HEK293 (cell line): ENCODE results near the gene WIPF3.

Experiments used
- CTCF ChIA-PET: fragments of 350-600 bp; formaldehyde crosslinking; extraction: SDS; loops from one replicate; lab custom pipeline; 2021; ENCODE audit warnings: antibody characterized with exemption; lab: Yijun Ruan, JAX
- POLR2A ChIA-PET: fragments of 300-600 bp; formaldehyde crosslinking; extraction: SDS; loops from one replicate; lab custom pipeline; 2020; ENCODE audit warnings: antibody characterized with exemption, inconsistent platforms; lab: Yijun Ruan, JAX
- H3K27ac ChIP-seq: fragments of 200-500 bp; sonication (Bioruptor generic); 2 replicates; pipeline ENCODE4 v1.5.1; 2014; ENCODE audit warnings: low read depth, low read length, control low read depth, inconsistent platforms; ENCODE audit errors: extremely low read depth
- H3K36me3 ChIP-seq, 2 experiments: fragments of 200-500 bp in 1 of 2; sonication (Bioruptor generic) in 1 of 2; 1 replicate in 1 of 2; 2 replicates in 1 of 2; pipeline ENCODE4 v1.5.1; 2014 to 2017; ENCODE audit warnings: inconsistent platforms in 2 of 2, low read length in 2 of 2; ENCODE audit not compliant: control insufficient read depth in 2 of 2, insufficient read depth in 1 of 2
- H3K4me1 ChIP-seq: fragments of 200-500 bp; sonication (Bioruptor generic); 2 replicates; pipeline ENCODE4 v1.5.1; 2014; ENCODE audit warnings: mild to moderate bottlenecking, low read length, inconsistent platforms; ENCODE audit not compliant: control insufficient read depth, insufficient read depth
- H3K4me3 ChIP-seq: 2 replicates; pipeline ENCODE4 v1.5.1; 2011; ENCODE audit warnings: low read depth, mild to moderate bottlenecking, control low read depth, low read length, moderate library complexity
- H3K9me3 ChIP-seq: fragments of 200-500 bp; sonication (Bioruptor generic); 2 replicates; pipeline ENCODE4 v1.5.1; 2014; ENCODE audit warnings: low read depth, low read length, inconsistent platforms; ENCODE audit not compliant: control insufficient read depth, insufficient read depth
- BCL11B ChIP-seq: fragments of 450-650 bp; formaldehyde crosslinking; IDR thresholded peaks from 2 replicates; pipeline ENCODE4 v1.5.1; 2016; ENCODE audit warnings: low read depth, missing biosample characterization, missing genetic modification characterization
- HOXC10 ChIP-seq: sonication (generic); formaldehyde crosslinking; IDR thresholded peaks from 2 replicates; pipeline ENCODE4 v1.8.1; 2023; ENCODE audit warnings: mild to moderate bottlenecking, missing genetic modification reagents
- PATZ1 ChIP-seq: fragments of 450-650 bp; formaldehyde crosslinking; IDR thresholded peaks from 2 replicates; pipeline ENCODE4 v1.5.1; 2016; ENCODE audit warnings: missing biosample characterization, missing genetic modification characterization
- SCRT1 ChIP-seq: fragments of 450-650 bp; formaldehyde crosslinking; IDR thresholded peaks from 2 replicates; pipeline ENCODE4 v1.5.1; 2016; ENCODE audit warnings: missing biosample characterization, missing genetic modification characterization, borderline replicate concordance
- ZBTB17 ChIP-seq: fragments of 450-650 bp; formaldehyde crosslinking; IDR thresholded peaks from 2 replicates; pipeline ENCODE4 v1.5.1; 2016; ENCODE audit warnings: missing biosample characterization, missing genetic modification characterization
- ZNF133 ChIP-seq: fragments of 450-650 bp; formaldehyde crosslinking; IDR thresholded peaks from 2 replicates; pipeline ENCODE4 v1.5.1; 2016; ENCODE audit warnings: missing biosample characterization, missing genetic modification characterization
- ZNF138 ChIP-seq: fragments of 450-650 bp; formaldehyde crosslinking; IDR thresholded peaks from 2 replicates; pipeline ENCODE4 v1.5.1; 2016; ENCODE audit warnings: missing biosample characterization, missing genetic modification characterization, borderline replicate concordance
- ZNF155 ChIP-seq: fragments of 450-650 bp; formaldehyde crosslinking; IDR thresholded peaks from 2 replicates; pipeline ENCODE4 v1.5.1; 2016; ENCODE audit warnings: missing biosample characterization, missing genetic modification characterization
- ZNF302 ChIP-seq: fragments of 450-650 bp; formaldehyde crosslinking; IDR thresholded peaks from 2 replicates; pipeline ENCODE4 v1.5.1; 2016; ENCODE audit warnings: missing biosample characterization, missing genetic modification characterization, low read depth
- ZNF529 ChIP-seq: fragments of 450-650 bp; formaldehyde crosslinking; IDR thresholded peaks from 2 replicates; pipeline ENCODE4 v1.5.1; 2017; ENCODE audit warnings: missing genetic modification characterization, missing biosample characterization; ENCODE audit not compliant: insufficient replicate concordance
- ZNF560 ChIP-seq: fragments of 450-650 bp; formaldehyde crosslinking; IDR thresholded peaks from 2 replicates; pipeline ENCODE4 v1.5.1; 2017; ENCODE audit warnings: missing biosample characterization, missing genetic modification characterization, borderline replicate concordance
- ZNF623 ChIP-seq: fragments of 450-650 bp; formaldehyde crosslinking; IDR thresholded peaks from 2 replicates; pipeline ENCODE4 v1.5.1; 2016; ENCODE audit warnings: missing biosample characterization, missing genetic modification characterization
- ZNF624 ChIP-seq: fragments of 450-650 bp; formaldehyde crosslinking; IDR thresholded peaks from 2 replicates; pipeline ENCODE4 v1.5.1; 2017; ENCODE audit warnings: missing biosample characterization, missing genetic modification characterization
- ZNF629 ChIP-seq: fragments of 450-650 bp; formaldehyde crosslinking; IDR thresholded peaks from 2 replicates; pipeline ENCODE4 v1.5.1; 2017; ENCODE audit warnings: missing biosample characterization, missing genetic modification characterization
- TF ChIP-seq, protein P1 (sequence below): fragments of 450-650 bp; formaldehyde crosslinking; IDR thresholded peaks from 2 replicates; pipeline ENCODE4 v1.5.1; 2016; ENCODE audit warnings: missing biosample characterization, missing genetic modification characterization
- TF ChIP-seq, protein P2 (sequence below): fragments of 450-650 bp; IDR thresholded peaks from 2 replicates; pipeline ENCODE4 v1.5.1; 2018; ENCODE audit warnings: missing biosample characterization, missing genetic modification characterization
- TF ChIP-seq, protein P3 (sequence below): fragments of 450-650 bp; formaldehyde crosslinking; conservative IDR thresholded peaks from 2 replicates; pipeline ENCODE4 v1.5.1; 2016; ENCODE audit warnings: low read depth, missing biosample characterization, missing genetic modification characterization
- TF ChIP-seq, protein P4 (sequence below): fragments of 450-650 bp; formaldehyde crosslinking; IDR thresholded peaks from 2 replicates; pipeline ENCODE4 v1.5.1; 2016; ENCODE audit warnings: missing biosample characterization, missing genetic modification characterization

The WIPF3 gene

DNA sequence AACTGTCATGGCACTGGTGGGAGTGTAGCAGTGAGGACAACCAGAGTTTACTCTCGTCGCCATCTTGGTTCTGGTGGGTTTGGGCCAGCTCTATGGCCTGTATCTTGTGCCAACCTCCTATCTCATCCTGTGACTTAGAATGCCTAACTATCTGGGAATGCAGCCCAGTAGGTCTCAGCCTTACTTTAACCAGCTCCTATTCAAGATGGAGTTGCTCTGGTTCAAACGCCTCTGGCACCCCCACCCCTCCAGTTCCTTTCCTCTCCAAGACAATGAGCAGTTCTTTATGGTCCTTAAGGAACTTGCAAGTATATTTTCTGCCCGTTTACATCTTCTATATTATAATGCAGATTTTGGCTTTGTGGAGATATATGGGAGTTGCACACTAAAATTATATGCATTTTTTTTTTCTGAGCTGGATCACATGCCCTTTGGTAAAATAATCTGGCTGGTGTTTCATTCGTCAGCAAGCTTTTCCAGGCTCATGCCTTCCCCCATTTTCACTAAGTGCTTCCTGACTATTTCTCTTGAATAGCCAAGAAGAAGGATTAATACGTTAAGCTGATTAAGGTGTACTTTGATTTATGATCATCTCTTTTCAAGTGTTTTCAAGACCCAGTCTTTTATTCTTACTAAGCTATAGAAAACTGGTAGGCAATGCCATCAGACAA is 11.2 kb upstream of the WIPF3 start:
- H3K4me3 ChIP-seq: no peak overlapping the region
- ChIA-PET CTCF (interaction anchor here (0.7 to 1.8 kb wide), 2 partner anchors 9 to 27 kb away, joined by 3 to 4 read pairs; no protein-coding TSS in a partner anchor), POLR2A (no interaction called here)
- no peak overlapping the region for H3K27ac ChIP-seq
- no peaks in the 10 kb centered on the region for H3K36me3 ChIP-seq
- H3K9me3 ChIP-seq: no peaks in the 10 kb centered on the region
- TF ChIP-seq ZNF623 (tag by site-specific recombination): no peak
- no peak for TF ChIP-seq ZNF138 (tag by site-specific recombination)
- TF ChIP-seq ZNF560 (tag by site-specific recombination): no peak
- TF ChIP-seq ZNF155 (tag by site-specific recombination): no peak
- no peak for TF ChIP-seq HOXC10 (CRISPR knock-in tag)
- no peak for TF ChIP-seq ZNF529 (tag by site-specific recombination)
- TF ChIP-seq PATZ1: no peak
- no peak for TF ChIP-seq ZNF624 (tag by site-specific recombination)
- no peaks in the 10 kb centered on the region for H3K4me1 ChIP-seq

DNA sequence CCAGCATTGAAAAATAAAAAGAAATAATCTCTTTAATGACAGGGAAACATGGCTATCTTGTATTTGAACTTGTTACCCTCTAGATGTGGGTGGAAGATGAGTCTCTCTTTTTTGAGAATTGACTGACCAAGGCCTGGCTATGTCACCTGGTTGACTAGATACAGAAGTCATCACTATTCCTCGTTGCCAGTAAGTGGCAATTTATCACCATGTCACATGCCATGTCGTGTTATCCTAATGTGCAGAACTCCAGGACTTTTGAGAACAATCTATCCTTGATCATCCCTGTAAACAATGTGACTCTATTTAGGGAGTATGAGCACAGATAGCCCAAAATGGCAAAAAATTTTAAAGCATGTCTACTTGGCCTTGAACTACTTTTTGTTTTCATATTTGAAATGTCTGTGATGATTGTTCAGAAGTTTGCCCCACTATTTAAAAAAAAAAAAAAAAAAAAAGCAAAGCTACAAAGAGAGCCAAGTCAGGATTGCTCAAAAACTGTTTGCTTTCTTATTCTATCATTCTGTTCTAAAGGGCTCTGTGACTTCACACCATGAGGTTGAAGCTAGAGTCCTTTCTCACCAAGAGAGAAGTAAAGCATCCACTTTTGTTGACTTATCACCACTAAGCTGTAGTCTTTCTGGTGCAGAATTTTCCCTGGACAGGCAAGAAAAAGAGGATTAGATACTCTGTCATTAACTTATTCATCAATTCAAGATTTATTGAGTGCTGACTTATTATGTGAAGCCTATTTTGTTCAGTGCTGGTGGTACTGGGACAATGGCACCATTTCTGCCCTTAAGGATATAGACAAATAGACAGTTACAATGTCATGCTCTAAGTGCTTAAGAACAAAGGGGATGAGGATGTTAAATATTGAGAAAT is 10.4 kb upstream of the WIPF3 start:
- Histone ChIP-seq H3K9me3 (no peaks in the 10 kb centered on the region), H3K27ac (no peak overlapping the region), H3K4me1 (no peaks in the 10 kb centered on the region), H3K36me3 (no peaks in the 10 kb centered on the region), H3K4me3 (no peak overlapping the region)
- ChIA-PET POLR2A (no interaction called here), CTCF (interaction anchor here (0.7 to 1.8 kb wide), 3 partner anchors 8 to 28 kb away, joined by 3 to 5 read pairs (median 4); no protein-coding TSS in a partner anchor)
- TF ChIP-seq ZNF133 (tag by site-specific recombination) (no peak), ZNF629 (no peak), ZBTB17 (no peak), SCRT1 (tag by site-specific recombination) (no peak), ZNF624 (tag by site-specific recombination) (no peak), BCL11B (tag by site-specific recombination) (no peak), ZNF302 (tag by site-specific recombination) (no peak)
- TF ChIP-seq, protein P1, sequence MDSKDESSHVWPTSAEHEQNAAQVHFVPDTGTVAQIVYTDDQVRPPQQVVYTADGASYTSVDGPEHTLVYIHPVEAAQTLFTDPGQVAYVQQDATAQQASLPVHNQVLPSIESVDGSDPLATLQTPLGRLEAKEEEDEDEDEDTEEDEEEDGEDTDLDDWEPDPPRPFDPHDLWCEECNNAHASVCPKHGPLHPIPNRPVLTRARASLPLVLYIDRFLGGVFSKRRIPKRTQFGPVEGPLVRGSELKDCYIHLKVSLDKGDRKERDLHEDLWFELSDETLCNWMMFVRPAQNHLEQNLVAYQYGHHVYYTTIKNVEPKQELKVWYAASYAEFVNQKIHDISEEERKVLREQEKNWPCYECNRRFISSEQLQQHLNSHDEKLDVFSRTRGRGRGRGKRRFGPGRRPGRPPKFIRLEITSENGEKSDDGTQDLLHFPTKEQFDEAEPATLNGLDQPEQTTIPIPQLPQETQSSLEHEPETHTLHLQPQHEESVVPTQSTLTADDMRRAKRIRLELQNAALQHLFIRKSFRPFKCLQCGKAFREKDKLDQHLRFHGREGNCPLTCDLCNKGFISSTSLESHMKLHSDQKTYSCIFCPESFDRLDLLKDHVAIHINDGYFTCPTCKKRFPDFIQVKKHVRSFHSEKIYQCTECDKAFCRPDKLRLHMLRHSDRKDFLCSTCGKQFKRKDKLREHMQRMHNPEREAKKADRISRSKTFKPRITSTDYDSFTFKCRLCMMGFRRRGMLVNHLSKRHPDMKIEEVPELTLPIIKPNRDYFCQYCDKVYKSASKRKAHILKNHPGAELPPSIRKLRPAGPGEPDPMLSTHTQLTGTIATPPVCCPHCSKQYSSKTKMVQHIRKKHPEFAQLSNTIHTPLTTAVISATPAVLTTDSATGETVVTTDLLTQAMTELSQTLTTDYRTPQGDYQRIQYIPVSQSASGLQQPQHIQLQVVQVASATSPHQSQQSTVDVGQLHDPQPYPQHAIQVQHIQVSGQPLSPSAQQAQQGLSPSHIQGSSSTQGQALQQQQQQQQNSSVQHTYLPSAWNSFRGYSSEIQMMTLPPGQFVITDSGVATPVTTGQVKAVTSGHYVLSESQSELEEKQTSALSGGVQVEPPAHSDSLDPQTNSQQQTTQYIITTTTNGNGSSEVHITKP (tag by site-specific recombination): no peak
- TF ChIP-seq, protein P2, sequence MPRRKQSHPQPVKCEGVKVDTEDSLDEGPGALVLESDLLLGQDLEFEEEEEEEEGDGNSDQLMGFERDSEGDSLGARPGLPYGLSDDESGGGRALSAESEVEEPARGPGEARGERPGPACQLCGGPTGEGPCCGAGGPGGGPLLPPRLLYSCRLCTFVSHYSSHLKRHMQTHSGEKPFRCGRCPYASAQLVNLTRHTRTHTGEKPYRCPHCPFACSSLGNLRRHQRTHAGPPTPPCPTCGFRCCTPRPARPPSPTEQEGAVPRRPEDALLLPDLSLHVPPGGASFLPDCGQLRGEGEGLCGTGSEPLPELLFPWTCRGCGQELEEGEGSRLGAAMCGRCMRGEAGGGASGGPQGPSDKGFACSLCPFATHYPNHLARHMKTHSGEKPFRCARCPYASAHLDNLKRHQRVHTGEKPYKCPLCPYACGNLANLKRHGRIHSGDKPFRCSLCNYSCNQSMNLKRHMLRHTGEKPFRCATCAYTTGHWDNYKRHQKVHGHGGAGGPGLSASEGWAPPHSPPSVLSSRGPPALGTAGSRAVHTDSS (tag by site-specific recombination): no peak
- TF ChIP-seq, protein P3, sequence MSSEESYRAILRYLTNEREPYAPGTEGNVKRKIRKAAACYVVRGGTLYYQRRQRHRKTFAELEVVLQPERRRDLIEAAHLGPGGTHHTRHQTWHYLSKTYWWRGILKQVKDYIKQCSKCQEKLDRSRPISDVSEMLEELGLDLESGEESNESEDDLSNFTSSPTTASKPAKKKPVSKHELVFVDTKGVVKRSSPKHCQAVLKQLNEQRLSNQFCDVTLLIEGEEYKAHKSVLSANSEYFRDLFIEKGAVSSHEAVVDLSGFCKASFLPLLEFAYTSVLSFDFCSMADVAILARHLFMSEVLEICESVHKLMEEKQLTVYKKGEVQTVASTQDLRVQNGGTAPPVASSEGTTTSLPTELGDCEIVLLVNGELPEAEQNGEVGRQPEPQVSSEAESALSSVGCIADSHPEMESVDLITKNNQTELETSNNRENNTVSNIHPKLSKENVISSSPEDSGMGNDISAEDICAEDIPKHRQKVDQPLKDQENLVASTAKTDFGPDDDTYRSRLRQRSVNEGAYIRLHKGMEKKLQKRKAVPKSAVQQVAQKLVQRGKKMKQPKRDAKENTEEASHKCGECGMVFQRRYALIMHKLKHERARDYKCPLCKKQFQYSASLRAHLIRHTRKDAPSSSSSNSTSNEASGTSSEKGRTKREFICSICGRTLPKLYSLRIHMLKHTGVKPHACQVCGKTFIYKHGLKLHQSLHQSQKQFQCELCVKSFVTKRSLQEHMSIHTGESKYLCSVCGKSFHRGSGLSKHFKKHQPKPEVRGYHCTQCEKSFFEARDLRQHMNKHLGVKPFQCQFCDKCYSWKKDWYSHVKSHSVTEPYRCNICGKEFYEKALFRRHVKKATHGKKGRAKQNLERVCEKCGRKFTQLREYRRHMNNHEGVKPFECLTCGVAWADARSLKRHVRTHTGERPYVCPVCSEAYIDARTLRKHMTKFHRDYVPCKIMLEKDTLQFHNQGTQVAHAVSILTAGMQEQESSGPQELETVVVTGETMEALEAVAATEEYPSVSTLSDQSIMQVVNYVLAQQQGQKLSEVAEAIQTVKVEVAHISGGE (tag by site-specific recombination): no peak
- TF ChIP-seq, protein P4, sequence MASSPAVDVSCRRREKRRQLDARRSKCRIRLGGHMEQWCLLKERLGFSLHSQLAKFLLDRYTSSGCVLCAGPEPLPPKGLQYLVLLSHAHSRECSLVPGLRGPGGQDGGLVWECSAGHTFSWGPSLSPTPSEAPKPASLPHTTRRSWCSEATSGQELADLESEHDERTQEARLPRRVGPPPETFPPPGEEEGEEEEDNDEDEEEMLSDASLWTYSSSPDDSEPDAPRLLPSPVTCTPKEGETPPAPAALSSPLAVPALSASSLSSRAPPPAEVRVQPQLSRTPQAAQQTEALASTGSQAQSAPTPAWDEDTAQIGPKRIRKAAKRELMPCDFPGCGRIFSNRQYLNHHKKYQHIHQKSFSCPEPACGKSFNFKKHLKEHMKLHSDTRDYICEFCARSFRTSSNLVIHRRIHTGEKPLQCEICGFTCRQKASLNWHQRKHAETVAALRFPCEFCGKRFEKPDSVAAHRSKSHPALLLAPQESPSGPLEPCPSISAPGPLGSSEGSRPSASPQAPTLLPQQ (tag by site-specific recombination): no peak
